NCI-H2196 (cell line): Measurements from ENCODE around the gene ANKS1A.

Experiments used
- DNase-seq: peaks from one replicate; lab custom pipeline; 2025; ENCODE audit not compliant: unreplicated experiment; lab: John Stamatoyannopoulos, UW

The ANKS1A gene

DNA sequence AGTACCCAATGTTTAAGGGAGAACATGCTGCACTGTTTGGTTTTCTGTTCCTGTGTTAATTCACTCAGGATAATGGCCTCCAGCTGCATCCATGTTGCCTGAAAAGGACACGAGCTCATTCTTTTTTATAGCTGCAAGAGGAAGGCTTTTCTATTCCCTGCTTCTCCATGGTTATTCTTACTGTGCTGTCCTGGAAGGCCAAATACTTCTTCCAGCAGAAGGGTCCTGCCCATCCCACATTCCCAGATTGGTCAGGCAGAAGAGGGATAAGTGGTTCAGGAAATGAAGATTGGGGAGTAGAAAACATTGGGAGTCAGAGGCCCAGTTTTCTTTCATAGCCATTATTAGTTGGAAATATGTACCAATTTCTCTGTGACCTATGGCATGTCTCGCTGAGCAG, 129.7 kb downstream of the ANKS1A start:
- DNase-seq: no peak

DNA sequence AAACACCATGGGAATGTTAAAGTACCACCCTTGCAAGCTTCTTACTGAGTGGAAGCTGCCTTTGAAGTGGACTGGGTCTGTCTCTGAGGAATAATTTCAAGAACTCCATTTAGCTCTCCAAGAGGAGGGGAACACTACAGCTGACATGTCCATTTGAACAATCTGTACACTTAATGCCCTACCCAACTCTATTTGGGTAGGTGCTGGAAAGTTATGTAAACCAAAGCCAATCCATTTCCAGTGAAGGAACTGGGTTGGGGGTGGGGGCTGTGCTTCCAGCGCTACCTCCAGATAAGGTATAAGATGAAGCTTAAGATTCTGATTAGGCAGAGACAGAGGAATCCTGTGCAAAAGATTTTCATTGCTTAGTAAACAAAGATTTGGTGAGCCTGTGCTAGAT, 130.1 kb downstream of the ANKS1A start:
- DNase-seq: no peak

GRCh38 chr6:35019831-35020230, 130.8 kb downstream of the ANKS1A start:
- DNase-seq: no peak

DNA sequence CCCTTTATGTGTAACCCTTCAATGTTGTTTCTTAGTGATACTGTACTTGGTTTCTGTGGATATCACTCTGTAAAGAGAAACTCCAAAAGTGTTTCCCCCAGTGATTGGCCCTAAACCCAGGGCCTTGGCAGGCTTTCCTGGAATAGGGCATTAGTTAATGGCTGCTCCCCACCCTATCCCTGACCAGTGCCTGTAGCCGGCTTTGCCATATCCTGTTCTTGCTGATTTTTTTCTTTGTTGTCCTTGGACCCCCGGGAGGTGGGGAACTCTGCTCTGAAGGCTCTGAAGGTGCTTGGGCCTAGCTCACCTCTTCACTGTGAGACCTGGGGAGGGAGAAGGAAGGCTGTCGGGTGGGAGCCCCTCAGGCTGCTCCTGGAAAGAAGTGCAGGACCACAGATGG, 131.9 kb downstream of the ANKS1A start:
- DNase-seq: no peak

GRCh38 chr6:35023091-35024000, 134.3 kb downstream of the ANKS1A start:
- no peak for DNase-seq

DNA sequence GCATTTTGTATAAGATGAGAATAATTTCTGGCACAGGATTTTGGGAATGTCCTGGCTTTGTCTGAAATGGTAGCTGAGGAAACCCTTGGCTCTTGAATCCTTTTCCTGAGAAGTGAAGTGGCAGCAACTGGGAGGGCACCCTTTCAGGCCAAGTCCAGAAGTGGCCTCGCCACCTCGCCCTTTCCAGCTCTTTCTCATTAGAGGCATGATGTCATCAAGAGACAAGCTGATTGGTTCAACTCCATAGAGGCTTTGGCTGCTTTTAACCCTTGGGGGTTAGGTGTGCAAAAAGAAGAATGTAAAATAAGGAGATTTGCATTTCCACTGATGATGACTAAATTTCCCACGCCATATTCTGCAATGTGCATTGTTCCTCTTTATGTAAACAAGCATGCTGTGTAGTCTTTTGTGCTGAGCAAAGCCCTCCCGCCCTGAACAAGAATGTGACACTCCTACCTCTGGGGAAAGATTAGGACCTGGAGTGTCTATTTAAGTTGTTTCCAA, 135.5 kb downstream of the ANKS1A start:
- peak; percentile 85 for DNase-seq

DNA sequence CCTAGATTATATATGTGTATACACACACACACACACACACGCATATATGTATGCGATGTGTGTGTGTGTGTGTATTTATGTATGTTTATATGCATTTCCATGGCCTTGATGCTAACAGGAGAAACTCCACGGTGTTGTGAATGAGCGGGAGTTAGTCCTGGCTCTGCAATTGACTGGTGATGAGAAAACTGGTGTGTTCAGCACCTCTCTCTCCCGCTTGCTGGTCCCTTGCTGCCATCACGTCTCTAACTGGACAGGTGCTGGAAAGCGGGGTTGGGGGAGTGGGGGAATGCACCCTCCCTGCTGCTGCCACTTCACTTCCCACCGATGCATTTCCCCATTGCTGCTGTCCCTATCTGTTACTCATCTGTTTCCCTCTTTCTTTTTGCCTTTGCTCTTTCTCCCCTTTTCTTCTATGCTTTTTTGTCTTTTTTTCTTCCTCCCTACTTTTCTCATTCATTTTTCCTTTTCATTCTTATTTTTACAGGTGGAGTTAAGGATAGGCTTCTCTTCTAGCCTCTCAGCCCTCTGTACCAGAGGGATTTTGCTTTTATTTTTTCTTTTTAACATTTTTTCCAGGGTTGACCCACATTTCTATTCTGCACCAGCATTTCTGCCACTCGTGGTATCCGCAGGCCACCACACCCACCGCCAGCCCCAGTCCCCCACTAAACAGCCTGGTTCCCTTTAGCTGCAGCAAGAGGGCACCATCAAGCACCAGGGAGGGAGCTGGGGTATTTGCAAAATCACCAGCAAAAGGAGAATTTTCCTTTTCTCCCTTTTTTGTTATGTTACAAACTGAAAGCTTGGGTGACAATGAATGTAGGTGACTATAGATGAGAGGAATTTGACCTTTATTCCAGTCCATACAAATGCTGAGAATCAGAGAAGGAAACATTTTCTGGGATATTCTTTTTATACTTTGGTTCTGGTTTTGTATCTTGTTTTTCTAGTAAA, 136.5 kb downstream of the ANKS1A start:
- no peak for DNase-seq

- no peak for DNase-seq
These were observed 137.6 kb downstream of the ANKS1A start for GRCh38 chr6:35026434-35027222.

DNA sequence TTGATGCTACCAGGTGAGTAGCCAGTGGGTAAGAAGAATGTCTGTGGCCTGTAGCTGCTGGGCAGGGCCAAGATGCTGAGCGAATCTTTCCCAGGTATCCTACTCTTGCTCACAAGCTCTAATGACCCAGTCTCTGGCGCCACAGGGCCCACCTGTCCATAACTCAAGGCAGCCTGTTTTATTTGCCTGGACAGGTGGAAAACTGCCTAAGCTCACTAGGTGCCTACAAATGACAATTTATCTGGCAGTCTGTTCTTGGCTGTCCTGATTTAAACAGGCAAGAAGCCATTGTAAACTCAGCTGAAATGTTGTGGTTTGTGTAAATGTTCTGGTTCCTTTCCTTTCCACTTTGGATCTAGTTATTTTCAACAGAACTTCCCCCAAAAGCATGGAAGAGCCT, 138.8 kb downstream of the ANKS1A start:
- no peak for DNase-seq

DNA sequence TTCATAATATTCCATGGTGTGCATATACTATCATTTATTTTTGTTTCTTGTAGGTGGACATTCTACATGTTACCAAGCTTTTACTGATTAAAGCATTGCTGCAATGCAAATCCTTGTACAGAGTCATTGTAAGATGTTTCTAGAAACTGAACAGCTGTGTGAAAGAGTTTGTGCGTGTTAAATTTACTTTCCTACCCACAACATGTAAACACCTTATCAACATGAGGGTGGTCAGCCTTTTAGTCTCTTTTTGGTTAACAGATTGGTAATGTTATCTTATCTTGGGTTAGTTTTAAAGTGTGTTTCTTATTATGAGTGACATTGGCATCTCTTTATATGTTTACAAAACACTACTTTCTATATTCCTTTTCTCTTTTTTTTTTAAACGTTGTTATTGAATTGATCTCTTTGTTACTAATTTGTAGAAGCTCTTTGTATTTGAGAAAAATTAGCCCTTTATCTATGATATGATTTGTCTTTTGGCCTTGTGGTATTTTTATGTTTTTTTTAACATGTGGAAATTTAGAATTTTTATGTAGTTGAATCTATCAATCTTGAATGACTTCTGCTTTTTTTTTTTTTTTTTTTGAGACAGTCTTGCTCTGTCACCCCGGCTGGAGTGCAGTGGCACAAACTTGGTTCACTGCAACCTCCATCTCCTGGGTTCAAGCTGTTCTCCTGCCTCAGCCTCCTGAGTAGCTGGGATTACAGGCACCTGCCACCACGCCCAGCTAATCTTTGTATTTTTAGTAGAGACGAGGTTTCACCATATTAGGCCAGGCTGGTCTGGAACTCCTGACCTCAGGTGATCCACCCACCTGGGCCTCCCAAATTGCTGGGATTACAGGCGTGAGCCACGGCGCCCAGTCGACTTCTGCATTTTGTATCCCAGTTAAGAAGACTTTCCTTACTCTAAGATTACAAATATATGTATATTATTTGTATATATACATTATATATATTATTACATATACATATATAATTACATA, 140.0 kb downstream of the ANKS1A start:
- DNase-seq: no peak

GRCh38 chr6:35030099-35030498, 141.0 kb downstream of the ANKS1A start:
- DNase-seq: no peak

GRCh38 chr6:35031611-35032529, 142.8 kb downstream of the ANKS1A start:
- DNase-seq: no peak

DNA sequence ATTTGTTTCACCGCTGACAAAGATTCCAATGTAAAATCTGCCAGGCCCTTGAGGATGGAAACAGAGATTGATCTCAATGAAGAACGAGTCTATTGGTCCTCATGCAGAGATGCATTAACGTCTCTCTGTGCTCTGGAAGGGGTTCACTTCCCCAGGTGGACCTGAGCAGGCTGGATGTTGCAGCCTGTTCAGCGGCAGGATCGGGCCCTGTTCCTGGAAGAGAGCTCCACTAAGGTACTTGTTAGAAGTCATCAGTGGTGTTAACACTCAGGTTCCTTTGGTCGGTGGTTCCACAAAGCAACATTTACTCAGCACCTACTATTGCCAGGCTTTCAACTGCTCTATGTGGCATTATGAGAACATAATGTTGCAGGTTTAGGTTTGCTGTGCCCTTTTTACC, 144.6 kb downstream of the ANKS1A start:
- DNase-seq: no peak

GRCh38 chr6:35034411-35035191, 145.5 kb downstream of the ANKS1A start:
- no peak for DNase-seq

DNA sequence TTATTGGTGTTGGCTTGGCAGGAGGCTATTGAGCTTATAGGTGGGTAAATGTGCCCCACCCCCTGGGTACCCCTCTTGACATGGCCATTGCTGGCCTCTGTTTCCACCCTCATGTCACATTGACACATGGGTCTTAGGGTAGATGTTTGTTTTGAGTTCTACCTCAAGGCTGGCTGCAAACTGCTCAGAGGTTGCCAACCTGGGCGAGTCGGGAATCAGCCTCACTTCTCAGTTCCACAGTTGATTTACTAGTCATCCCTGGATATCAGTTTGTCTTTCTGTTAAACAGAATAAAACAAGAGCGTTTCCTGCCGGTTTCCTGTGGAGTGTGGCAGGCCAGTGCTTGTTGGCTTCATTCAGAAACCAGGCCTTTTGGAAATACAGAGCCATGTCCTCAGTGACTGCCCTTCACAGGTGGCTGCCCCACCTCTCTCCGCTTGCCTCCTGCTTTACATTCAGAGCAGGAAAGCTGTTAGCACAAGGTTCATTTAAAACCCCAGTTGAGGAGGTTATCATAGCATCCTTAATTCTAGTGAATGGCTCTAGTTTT, 146.5 kb downstream of the ANKS1A start:
- no peak for DNase-seq

DNA sequence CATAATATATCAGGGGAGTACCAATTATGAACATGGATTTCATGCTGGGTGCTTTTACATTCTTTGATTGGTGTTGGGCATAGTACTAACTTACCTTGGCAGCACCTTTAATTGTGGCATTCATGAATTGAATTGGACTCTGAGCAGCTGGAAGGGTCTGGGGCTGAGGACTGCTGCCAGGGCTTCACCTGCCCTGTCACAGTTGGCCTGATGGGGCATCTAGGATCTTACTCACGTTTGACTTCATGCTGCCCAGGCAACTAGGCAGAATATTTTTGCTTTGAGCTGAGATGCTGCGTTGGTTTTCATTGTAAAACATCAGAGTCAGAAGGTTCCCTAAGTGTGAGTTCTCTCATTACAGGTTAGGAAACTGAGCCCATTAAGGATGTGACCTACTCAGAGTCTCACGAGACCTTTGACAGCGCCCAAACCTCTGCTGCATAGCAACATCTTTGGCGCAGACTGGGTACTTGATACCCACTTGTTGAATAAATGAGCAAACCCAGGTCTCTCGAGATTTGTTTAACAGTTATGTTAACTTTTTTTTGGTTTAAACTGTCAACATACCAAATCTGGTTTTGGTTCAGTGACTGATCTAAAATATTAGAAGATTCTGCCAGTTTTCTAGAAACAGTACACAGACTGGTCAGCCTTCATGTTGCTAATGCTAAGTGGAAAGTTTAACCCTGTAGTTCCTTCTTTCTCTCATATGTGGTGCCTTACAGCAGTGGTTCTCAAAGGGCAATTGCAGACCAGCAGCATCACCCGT, 147.2 kb downstream of the ANKS1A start:
- DNase-seq: no peak
